Muscle layer of duodenum (tissue), 2 donors: ENCODE results near the gene EIF2B5.

Experiments
- H3K27ac ChIP-seq: one replicate; pipeline ENCODE4 v1.7.0; 2013; ENCODE audit warnings: mild to moderate bottlenecking, low read length
- H3K27me3 ChIP-seq: one replicate; pipeline ENCODE4 v1.7.0; 2013; ENCODE audit warnings: low read depth, mild to moderate bottlenecking, control low read depth, low read length
- H3K36me3 ChIP-seq, 2 donors: one replicate each; pipeline ENCODE4 v1.7.0; 2013; ENCODE audit warnings: low read length in 2 of 2, control low read depth in 1 of 2, mild to moderate bottlenecking in 1 of 2; ENCODE audit not compliant: insufficient read depth in 2 of 2, control insufficient read depth in 1 of 2
- H3K4me1 ChIP-seq, 2 donors: one replicate each; pipeline ENCODE4 v1.7.0; 2013; ENCODE audit warnings: low read length in 2 of 2, mild to moderate bottlenecking in 2 of 2, control low read depth in 1 of 2, moderate library complexity in 1 of 2; ENCODE audit not compliant: insufficient read depth in 2 of 2, control insufficient read depth in 1 of 2
- H3K4me3 ChIP-seq, 2 donors: one replicate each; pipeline ENCODE4 v1.7.0; 2013; ENCODE audit warnings: low read length in 2 of 2, low read depth in 1 of 2, mild to moderate bottlenecking in 1 of 2
- H3K9me3 ChIP-seq, 2 donors: one replicate each; pipeline ENCODE4 v1.7.0; 2013; ENCODE audit warnings: low read length in 2 of 2, control low read depth in 1 of 2, mild to moderate bottlenecking in 1 of 2; ENCODE audit not compliant: control insufficient read depth in 1 of 2
- donor health status: healthy.

The EIF2B5 gene

DNA sequence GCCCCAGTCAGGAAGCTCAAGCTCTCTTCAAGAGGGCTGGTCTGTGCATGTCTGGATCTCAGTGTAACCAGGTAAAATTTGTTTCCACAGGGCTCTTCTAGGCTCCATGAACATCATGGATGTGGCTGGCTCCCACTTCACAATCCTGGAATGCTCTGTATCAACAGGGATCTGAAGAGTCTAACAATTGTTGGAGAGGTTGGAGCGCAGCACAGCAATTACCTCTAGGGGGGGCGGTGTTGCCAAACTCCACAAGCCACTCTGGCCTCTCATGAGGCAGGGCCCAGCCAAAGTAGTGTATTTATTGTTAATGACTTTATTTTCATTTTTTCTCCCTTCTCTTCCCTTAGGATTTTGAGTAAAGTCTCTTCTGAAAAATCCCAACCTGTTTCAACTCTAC, 6.1 kb upstream of the EIF2B5 start:
- no peaks in the 10 kb centered on the region for H3K27me3 ChIP-seq
- no peak overlapping the region for H3K4me3 ChIP-seq
- H3K9me3 ChIP-seq, result no peaks in the 10 kb centered on the region
- H3K27ac ChIP-seq, result no peak overlapping the region
- H3K4me1 ChIP-seq, result no peaks in the 10 kb centered on the region
- no peaks in the 10 kb centered on the region for H3K36me3 ChIP-seq

- no peaks in the 10 kb centered on the region for H3K9me3 ChIP-seq
These were observed 2.2 kb upstream of the EIF2B5 start for GRCh38 chr3:184132945-184133344.

DNA sequence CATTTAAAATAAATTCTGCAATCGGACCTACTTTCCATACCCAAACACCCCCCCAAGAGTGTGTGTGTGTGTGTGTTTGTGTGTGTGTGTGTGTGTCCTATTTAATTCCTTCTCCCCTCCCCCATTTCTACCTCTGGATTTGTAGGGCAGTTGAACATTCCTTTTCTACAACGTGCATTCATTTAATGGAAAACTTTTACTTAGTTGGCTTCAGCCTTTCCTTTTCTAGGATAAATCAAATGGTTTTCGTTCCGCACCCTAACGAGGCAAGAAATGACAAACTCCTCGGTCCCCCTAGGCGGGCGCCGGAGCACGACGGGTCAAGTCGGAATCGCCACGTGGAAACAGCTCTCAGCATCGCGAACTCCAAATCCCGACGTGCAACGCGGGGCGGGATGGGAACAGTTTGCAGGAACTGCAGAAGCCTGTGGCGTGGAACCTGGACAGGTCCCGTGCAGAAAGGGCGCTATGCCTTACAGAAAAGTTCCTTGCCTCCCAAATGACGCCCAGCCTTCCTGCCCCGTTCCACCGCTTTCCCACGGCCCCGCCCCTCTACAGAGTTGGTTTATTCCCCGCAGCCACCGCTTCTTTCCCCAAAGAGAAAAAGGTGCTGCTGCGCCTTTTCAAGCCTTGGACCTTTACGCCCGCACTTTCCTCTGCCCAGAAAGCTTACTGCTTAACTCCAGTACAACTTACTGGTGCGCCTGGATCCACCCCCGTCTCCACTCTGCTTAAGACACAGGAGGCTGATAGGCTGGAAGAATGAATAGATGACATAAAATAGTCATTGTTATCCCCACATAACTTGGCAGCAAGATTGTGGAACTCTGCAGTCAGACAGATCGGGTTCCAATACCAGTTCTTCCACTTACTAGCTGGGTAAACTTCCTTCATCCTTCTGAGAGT, 1.1 kb upstream of the EIF2B5 start:
- Histone ChIP-seq H3K36me3 (peaks cover 5 to 8% of the 10 kb centered on the region in 2 donors), H3K4me3 (peak overlapping the region; percentile 95 to 99), H3K9me3 (no peaks in the 10 kb centered on the region), H3K4me1 (peaks cover 13 to 20% of the 10 kb centered on the region in 2 donors), H3K27me3 (no peaks in the 10 kb centered on the region), H3K27ac (peak overlapping the region; percentile 90)

More at GRCh38 chr3:184132945-184133344, 2.2 kb upstream of the EIF2B5 start:
- Histone ChIP-seq H3K36me3 (peaks cover 5 to 7% of the 10 kb centered on the region in 2 donors), H3K4me3 (no peak overlapping the region), H3K4me1 (peaks cover 13 to 20% of the 10 kb centered on the region in 2 donors), H3K27me3 (no peaks in the 10 kb centered on the region), H3K27ac (no peak overlapping the region)

DNA sequence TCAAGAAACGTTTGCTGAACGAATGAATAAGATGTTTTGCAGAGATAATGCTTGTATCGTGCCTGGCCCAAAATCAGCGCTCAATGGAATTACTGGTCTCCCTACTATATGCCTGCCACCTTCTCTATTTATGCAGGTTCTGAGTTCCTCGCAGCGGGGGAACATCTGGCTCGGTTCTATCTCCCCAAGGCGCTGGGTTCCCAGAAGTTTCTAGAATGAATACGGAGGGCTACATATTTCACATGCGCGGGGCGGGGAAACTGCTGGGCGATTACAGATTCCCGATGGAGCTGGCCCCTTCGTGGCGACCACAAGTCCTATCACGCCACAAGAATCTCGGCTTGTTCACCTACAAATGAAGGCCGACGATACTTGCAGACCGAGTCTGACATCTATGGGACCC, 411 bp upstream of the EIF2B5 start:
- H3K27ac ChIP-seq, result peak overlapping the region; percentile 90
- peaks cover 13 to 20% of the 10 kb centered on the region in 2 donors for H3K4me1 ChIP-seq
- no peaks in the 10 kb centered on the region for H3K27me3 ChIP-seq
- H3K4me3 ChIP-seq, result peak overlapping the region; percentile 95 to 99
- no peaks in the 10 kb centered on the region for H3K9me3 ChIP-seq
- H3K36me3 ChIP-seq, result peaks cover 5 to 8% of the 10 kb centered on the region in 2 donors

DNA sequence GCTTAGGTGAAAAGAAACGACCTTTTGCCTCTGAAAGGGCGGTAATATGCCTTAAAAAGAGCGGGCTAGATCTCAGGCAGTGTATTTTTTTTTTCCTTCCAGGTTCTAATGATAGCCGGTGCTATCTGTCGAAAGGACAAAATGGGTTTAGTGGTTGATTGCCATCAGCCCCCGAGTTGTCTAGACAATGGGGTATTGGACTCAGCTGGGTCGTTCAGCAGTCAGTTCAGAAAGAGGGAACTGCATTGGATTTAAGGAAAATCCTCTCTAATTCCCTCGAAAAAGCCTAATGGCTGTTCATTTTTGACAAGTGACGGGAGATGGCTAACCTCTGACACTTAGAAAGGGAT, 728 bp downstream of the EIF2B5 start:
- Histone ChIP-seq H3K36me3 (peaks cover 15 to 18% of the 10 kb centered on the region in 2 donors), H3K9me3 (no peaks in the 10 kb centered on the region)

GRCh38 chr3:184140436-184140835, 5.3 kb downstream of the EIF2B5 start:
- Histone ChIP-seq H3K27ac (no peak overlapping the region), H3K27me3 (no peaks in the 10 kb centered on the region), H3K9me3 (no peaks in the 10 kb centered on the region), H3K4me3 (no peak overlapping the region), H3K36me3 (peaks cover 52 to 61% of the 10 kb centered on the region in 2 donors), H3K4me1 (peaks cover 13 to 31% of the 10 kb centered on the region in 2 donors)

More for the DNA sequence above, 728 bp downstream of the EIF2B5 start:
- H3K27ac ChIP-seq, result peak overlapping the region; percentile 90
- peaks cover 13 to 20% of the 10 kb centered on the region in 2 donors for H3K4me1 ChIP-seq
- peak overlapping the region; percentile 95 to 99 for H3K4me3 ChIP-seq
- no peaks in the 10 kb centered on the region for H3K27me3 ChIP-seq

- no peaks in the 10 kb centered on the region for H3K27me3 ChIP-seq
- no peak overlapping the region for H3K4me3 ChIP-seq
- H3K4me1 ChIP-seq, result peaks cover under 1 to 15% of the 10 kb centered on the region in 2 donors
- no peak overlapping the region for H3K27ac ChIP-seq
- peaks cover 52 to 69% of the 10 kb centered on the region in 2 donors for H3K36me3 ChIP-seq
- no peaks in the 10 kb centered on the region for H3K9me3 ChIP-seq
These were observed 7.0 kb downstream of the EIF2B5 start for GRCh38 chr3:184142199-184142598.

- H3K27me3 ChIP-seq, result no peaks in the 10 kb centered on the region
- H3K27ac ChIP-seq, result no peak overlapping the region
- H3K9me3 ChIP-seq, result no peaks in the 10 kb centered on the region
- H3K4me3 ChIP-seq, result no peak overlapping the region
- peaks cover 0 to 11% of the 10 kb centered on the region in 2 donors for H3K4me1 ChIP-seq
- peaks cover 45 to 64% of the 10 kb centered on the region in 2 donors for H3K36me3 ChIP-seq
These were observed 8.2 kb downstream of the EIF2B5 start for GRCh38 chr3:184143327-184143726.

GRCh38 chr3:184144505-184144904, 9.3 kb downstream of the EIF2B5 start:
- Histone ChIP-seq H3K4me1 (peaks cover 0 to 11% of the 10 kb centered on the region in 2 donors), H3K27me3 (no peaks in the 10 kb centered on the region), H3K27ac (no peak overlapping the region), H3K36me3 (peaks cover 45 to 64% of the 10 kb centered on the region in 2 donors), H3K4me3 (no peak overlapping the region), H3K9me3 (no peaks in the 10 kb centered on the region)

- Histone ChIP-seq H3K36me3 (peaks cover 42 to 61% of the 10 kb centered on the region in 2 donors), H3K4me3 (no peak overlapping the region), H3K4me1 (peaks cover 0 to 11% of the 10 kb centered on the region in 2 donors), H3K9me3 (no peaks in the 10 kb centered on the region), H3K27ac (peak overlapping the region; percentile 62), H3K27me3 (no peaks in the 10 kb centered on the region)
These were observed 10.0 kb downstream of the EIF2B5 start for GRCh38 chr3:184145111-184145524.

- Histone ChIP-seq H3K4me1 (peaks cover 0 to 11% of the 10 kb centered on the region in 2 donors), H3K27me3 (no peaks in the 10 kb centered on the region), H3K27ac (peak overlapping the region; percentile 62), H3K36me3 (peaks cover 35 to 54% of the 10 kb centered on the region in 2 donors), H3K4me3 (no peak overlapping the region), H3K9me3 (no peaks in the 10 kb centered on the region)
These were observed 10.7 kb downstream of the EIF2B5 start for GRCh38 chr3:184145751-184146270.
